ENCODE results near the gene FAM227B. TPM values are rescaled to one million over a fixed set of nuclear protein-coding genes. Genes with fewer than 3 reads are reported as not detected.

FAM227B gene
- total and polyA plus RNA-seq, 7 donors = 2.7 to 11.9 (median 6.9) TPM

DNA sequence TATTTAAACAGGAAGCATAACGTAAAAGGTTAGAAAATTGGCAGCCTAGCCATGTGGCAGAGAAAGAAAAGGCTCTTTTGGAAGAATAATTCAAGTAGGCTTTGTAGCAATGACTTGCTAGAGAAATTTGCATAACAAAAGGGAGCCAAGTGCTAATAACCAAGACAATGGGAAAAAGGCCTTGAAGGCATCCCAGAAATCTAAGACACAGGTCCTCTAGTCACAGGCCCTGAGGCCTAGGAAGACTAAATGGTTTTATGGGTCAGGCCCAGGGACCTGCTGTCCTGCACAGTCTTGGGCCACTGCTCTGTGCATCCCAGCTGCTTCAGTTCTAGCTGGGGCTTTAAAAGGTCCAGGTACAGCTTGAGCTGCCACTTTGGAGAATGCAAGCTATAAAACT is 119.0 kb downstream of the FAM227B start:
- ATAC-seq = no peak
- 69 to 86% (median 81%) methylated on average over 1 of the region's 1 CpG for WGBS, 3 donors
- no peak overlapping the region for H3K4me3 ChIP-seq

DNA sequence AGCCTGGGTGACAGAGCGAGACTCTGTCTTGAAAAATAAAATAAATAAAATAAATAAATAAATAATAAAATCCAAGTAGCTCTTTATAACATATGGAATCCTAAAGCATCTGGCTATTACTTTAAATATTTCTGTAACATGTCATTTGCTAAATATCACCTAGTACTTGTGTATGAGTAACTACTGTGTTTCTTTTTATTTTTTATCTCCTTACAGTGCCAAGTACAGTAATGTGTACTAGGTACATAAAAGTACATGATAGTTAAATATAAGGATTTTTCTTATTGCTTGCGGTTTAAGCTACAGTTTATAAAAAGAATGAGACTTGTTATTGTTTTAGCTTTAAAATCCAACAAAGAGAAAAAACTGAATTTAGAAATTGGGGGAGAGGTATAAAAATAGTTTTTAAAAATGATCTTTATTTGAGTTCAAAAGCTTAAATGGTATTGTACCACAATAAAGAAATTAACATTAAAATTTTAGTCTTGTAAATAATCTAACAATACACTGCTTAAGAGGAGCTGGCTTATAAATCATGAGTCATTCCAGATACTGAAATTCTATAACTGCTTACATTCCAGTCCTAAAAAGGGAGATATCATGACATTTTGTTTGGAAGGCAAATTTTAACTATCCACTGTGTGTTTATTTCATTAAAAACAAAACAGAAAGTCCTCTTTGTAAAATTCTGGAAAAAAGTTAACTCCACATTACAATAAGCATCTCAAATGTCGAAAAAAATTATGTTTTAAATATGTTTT is 124.4 kb downstream of the FAM227B start:
- Histone ChIP-seq H3K27ac (no peak overlapping the region), H3K36me3 (ENCODE audit: insufficient read depth in 1 of 2, low read depth in 1 of 2) (no peaks in the 10 kb centered on the region), H3K9me3 (no peaks in the 10 kb centered on the region), H3K4me3 (no peak overlapping the region), H3K27me3 (ENCODE audit: insufficient read depth in 3 of 3, low read length in 2 of 3) (no peaks in the 10 kb centered on the region), H3K4me1 (no peaks in the 10 kb centered on the region)
- intact Hi-C loops (cut with DNase I) = no loop called here
- 83 to 89% (median 89%) methylated on average over 3 of the region's 3 CpGs for WGBS, 3 donors
- ATAC-seq (no peak), DNase-seq (no peak)
- TF ChIP-seq, protein P1, sequence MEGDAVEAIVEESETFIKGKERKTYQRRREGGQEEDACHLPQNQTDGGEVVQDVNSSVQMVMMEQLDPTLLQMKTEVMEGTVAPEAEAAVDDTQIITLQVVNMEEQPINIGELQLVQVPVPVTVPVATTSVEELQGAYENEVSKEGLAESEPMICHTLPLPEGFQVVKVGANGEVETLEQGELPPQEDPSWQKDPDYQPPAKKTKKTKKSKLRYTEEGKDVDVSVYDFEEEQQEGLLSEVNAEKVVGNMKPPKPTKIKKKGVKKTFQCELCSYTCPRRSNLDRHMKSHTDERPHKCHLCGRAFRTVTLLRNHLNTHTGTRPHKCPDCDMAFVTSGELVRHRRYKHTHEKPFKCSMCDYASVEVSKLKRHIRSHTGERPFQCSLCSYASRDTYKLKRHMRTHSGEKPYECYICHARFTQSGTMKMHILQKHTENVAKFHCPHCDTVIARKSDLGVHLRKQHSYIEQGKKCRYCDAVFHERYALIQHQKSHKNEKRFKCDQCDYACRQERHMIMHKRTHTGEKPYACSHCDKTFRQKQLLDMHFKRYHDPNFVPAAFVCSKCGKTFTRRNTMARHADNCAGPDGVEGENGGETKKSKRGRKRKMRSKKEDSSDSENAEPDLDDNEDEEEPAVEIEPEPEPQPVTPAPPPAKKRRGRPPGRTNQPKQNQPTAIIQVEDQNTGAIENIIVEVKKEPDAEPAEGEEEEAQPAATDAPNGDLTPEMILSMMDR (IDR thresholded peaks at IDR 0.05) = no peak

More for the DNA sequence above, 119.0 kb downstream of the FAM227B start:
- Histone ChIP-seq H3K9me3 (peaks cover 6% of the 10 kb centered on the region), H3K27me3 (ENCODE audit: insufficient read depth in 3 of 3, low read length in 2 of 3) (no peaks in the 10 kb centered on the region), H3K36me3 (ENCODE audit: insufficient read depth in 1 of 2, low read depth in 1 of 2) (no peaks in the 10 kb centered on the region), H3K27ac (no peak overlapping the region), H3K4me1 (no peaks in the 10 kb centered on the region)
- intact Hi-C loops (cut with DNase I) = no loop called here
- no peak for DNase-seq
- TF ChIP-seq, protein P1 (IDR thresholded peaks at IDR 0.05) = no peak

DNA sequence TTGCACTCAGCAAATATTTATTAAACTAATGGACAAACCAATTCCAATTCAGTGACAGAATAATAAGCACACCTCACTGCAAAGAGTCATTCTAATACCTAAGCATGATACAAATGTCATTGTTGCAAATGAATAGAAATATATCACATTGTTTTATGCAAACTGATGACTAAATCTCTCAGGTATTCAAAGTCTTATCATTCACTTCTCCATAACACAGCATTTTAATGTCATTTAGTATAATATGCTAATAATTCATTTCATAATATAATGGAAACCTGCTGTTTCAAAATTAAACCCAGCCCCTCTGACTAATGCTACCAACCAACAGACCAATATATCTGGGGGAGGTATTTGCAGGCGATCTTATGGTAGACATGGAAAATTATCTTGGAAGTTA is 125.8 kb downstream of the FAM227B start:
- TF ChIP-seq, protein P1 (IDR thresholded peaks at IDR 0.05) = no peak
- DNase-seq (no peak), ATAC-seq (no peak)
- Histone ChIP-seq H3K27me3 (ENCODE audit: insufficient read depth in 3 of 3, low read length in 2 of 3) (no peaks in the 10 kb centered on the region), H3K9me3 (no peaks in the 10 kb centered on the region), H3K36me3 (ENCODE audit: insufficient read depth in 1 of 2, low read depth in 1 of 2) (no peaks in the 10 kb centered on the region), H3K27ac (no peak overlapping the region), H3K4me3 (no peak overlapping the region), H3K4me1 (no peaks in the 10 kb centered on the region)
- intact Hi-C loops (cut with DNase I) = no loop called here
- 90 to 100% (median 92%) methylated on average over 1 of the region's 1 CpG for WGBS, 3 donors

DNA sequence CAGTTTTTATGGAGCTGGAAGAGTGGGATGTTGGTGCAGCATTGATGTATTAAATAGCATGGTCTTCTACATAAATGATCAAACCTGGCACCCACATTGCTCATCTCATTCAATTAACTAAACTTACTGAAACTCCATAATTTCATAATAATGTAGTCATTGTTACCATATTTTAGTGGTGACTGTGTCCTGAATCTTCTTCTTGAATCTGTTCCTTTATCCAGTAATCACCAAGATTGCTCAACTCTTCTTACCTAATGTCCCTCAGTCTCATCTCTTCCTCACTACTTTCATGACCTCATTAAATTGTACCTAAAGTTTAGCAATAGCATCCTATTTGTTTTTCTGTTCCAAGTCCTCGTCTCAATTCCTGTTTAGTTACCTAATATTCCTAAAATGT is 127.8 kb downstream of the FAM227B start:
- intact Hi-C loops (cut with DNase I) = no loop called here

More for the DNA sequence above, 127.8 kb downstream of the FAM227B start:
- no peak overlapping the region for H3K4me3 ChIP-seq
- TF ChIP-seq, protein P1 (IDR thresholded peaks at IDR 0.05) = no peak
- H3K27ac ChIP-seq = no peak overlapping the region
- DNase-seq = no peak
- no peak for ATAC-seq
- 72 to 75% (median 74%) methylated on average over 1 of the region's 1 CpG for WGBS, 3 donors
- no peaks in the 10 kb centered on the region for H3K4me1 ChIP-seq
- H3K27me3 ChIP-seq (ENCODE audit: insufficient read depth in 3 of 3, low read length in 2 of 3) = no peaks in the 10 kb centered on the region
- H3K36me3 ChIP-seq (ENCODE audit: insufficient read depth in 1 of 2, low read depth in 1 of 2) = no peaks in the 10 kb centered on the region
- no peaks in the 10 kb centered on the region for H3K9me3 ChIP-seq
